ENCODE measurements around the gene ZNF547. TPM values are rescaled to one million over a fixed set of nuclear protein-coding genes. Genes with fewer than 3 reads are reported as not detected.
A peak's percentile ranks its signal among the peaks of the same experiment; 100 is the strongest.

ZNF547 gene
- polyA plus RNA-seq, 2 of the 4 experiments (the other 2 are of a cell fraction), result 2.0 to 2.9 TPM

GRCh38 chr19:57362997-57363687, at the start of gene ZNF547, which contains the start of gene TRAPPC2B (continued):
- TF ChIP-seq, protein P1, sequence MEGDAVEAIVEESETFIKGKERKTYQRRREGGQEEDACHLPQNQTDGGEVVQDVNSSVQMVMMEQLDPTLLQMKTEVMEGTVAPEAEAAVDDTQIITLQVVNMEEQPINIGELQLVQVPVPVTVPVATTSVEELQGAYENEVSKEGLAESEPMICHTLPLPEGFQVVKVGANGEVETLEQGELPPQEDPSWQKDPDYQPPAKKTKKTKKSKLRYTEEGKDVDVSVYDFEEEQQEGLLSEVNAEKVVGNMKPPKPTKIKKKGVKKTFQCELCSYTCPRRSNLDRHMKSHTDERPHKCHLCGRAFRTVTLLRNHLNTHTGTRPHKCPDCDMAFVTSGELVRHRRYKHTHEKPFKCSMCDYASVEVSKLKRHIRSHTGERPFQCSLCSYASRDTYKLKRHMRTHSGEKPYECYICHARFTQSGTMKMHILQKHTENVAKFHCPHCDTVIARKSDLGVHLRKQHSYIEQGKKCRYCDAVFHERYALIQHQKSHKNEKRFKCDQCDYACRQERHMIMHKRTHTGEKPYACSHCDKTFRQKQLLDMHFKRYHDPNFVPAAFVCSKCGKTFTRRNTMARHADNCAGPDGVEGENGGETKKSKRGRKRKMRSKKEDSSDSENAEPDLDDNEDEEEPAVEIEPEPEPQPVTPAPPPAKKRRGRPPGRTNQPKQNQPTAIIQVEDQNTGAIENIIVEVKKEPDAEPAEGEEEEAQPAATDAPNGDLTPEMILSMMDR (IDR thresholded peaks at IDR 0.05), result no peak
- TF ChIP-seq FOSL2 (IDR thresholded peaks at IDR 0.05), result no peak
- peak; percentile 87; the same call in 1 of the 2 replicates for TF ChIP-seq FOSL2 (CRISPR knock-in tag; IDR thresholded peaks at IDR 0.05)
- TF ChIP-seq POLR2AphosphoS2 (conservative IDR thresholded peaks at IDR 0.05; ENCODE audit: low read length), result no peak
- TF ChIP-seq KDM5A (IDR thresholded peaks at IDR 0.05), result no peak
- no peak for TF ChIP-seq MYC (IDR thresholded peaks at IDR 0.05; ENCODE audit: borderline replicate concordance, low read length)
- TF ChIP-seq HMGXB4 (CRISPR knock-in tag; IDR thresholded peaks at IDR 0.05; ENCODE audit: borderline replicate concordance), result no peak

DNA sequence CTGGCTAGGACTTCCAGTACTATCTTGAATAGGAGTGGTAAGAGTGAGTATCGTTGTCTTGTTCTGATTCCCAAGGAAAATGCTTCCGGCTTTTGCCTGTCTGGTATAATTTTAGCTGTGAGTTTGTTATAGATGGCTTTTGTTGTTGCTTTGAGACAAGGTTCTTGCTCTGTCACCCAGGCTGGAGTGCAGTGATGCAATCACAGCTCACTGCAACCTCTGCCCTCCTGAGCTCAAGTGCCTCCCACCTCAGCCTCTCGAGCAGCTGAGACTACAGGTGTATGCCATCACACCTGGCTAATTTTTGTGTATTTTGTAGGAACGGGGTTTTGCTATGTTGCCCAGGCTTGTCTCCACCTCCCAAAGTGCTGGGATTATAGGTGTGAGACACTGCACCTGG, 49.2 kb upstream of the ZNF547 start:
- ChIA-PET POLR2A (no interaction called here), CTCF (no interaction called here)
- Histone ChIP-seq H3K4me3 (no peak overlapping the region), H3K4me1 (no peaks in the 10 kb centered on the region), H3K9me3 (peaks cover 90% of the 10 kb centered on the region), H3K27ac (no peak overlapping the region), H3K4me2 (no peak overlapping the region)
- DNase-seq (ENCODE audit: low read depth in 1 of 2, low spot score in 1 of 2), result no peak
- FAIRE-seq, result no peak
- WGBS (ENCODE audit: missing lambda C conversion rate), result 18% methylated on average over 4 of the region's 4 CpGs
- no peak for ATAC-seq
- no peak for TF ChIP-seq HOXA7 (CRISPR knock-in tag; IDR thresholded peaks at IDR 0.05)

DNA sequence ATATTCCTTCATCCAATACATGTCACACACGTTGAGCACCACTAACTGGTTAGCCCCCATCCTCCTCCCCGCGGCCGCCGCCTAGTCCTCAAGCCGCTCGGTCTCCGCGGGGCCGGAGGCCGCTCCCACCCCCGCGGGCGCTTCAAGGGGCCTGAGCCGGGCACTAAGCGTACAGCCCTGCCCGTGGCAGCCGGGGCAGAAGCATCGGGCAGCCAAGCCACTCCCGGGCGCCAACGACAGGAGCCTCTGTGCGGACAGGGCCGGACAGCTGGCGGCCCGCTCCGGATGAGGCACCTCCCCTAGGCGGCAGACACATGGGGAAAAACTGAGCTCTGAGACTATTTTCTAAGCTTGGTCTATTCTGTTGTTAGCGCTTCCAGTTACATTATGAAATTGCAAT, 45.8 kb upstream of the ZNF547 start:
- Histone ChIP-seq H3K4me3 (no peak overlapping the region), H3K4me2 (no peak overlapping the region), H3K27ac (no peak overlapping the region), H3K4me1 (no peaks in the 10 kb centered on the region), H3K9me3 (peaks cover 87% of the 10 kb centered on the region)
- no peak for ATAC-seq
- WGBS (ENCODE audit: missing lambda C conversion rate), result 57% methylated on average over 29 of the region's 29 CpGs
- DNase-seq (ENCODE audit: low read depth in 1 of 2, low spot score in 1 of 2), result no peak
- ChIA-PET POLR2A (no interaction called here), CTCF (interaction anchor here (0.7 kb wide), 1 partner anchor 110 kb away, joined by 3 read pairs; no protein-coding TSS in a partner anchor)
- FAIRE-seq, result no peak
- no peak for TF ChIP-seq RCOR1 (IDR thresholded peaks at IDR 0.05; ENCODE audit: low read depth, low read length)
- TF ChIP-seq ESRRA (IDR thresholded peaks at IDR 0.05; ENCODE audit: borderline replicate concordance, low read length), result no peak
- no peak for TF ChIP-seq SMC3 (IDR thresholded peaks at IDR 0.05)
- no peak for TF ChIP-seq HOXA7 (CRISPR knock-in tag; IDR thresholded peaks at IDR 0.05)
- no peak for TF ChIP-seq POLR2A (IDR thresholded peaks at IDR 0.05; ENCODE audit: low read length)
- TF ChIP-seq RNF2 (IDR thresholded peaks at IDR 0.05; ENCODE audit: borderline replicate concordance, low read depth), result no peak
- no peak for TF ChIP-seq HOXB13 (CRISPR knock-in tag; IDR thresholded peaks at IDR 0.05; ENCODE audit: low read depth)
- no peak for TF ChIP-seq EHMT2 (IDR thresholded peaks at IDR 0.05; ENCODE audit: low read depth)
- no peak for TF ChIP-seq ELK1 (IDR thresholded peaks at IDR 0.05; ENCODE audit: low read depth, low read length)
- no peak for TF ChIP-seq HMGXB4 (CRISPR knock-in tag; IDR thresholded peaks at IDR 0.05; ENCODE audit: borderline replicate concordance)
- TF ChIP-seq USF2 (IDR thresholded peaks at IDR 0.05), result no peak
- no peak for TF ChIP-seq PBX3 (IDR thresholded peaks at IDR 0.05)
- no peak for TF ChIP-seq JUN (IDR thresholded peaks at IDR 0.05)
- no peak for TF ChIP-seq E2F6 (IDR thresholded peaks at IDR 0.05; ENCODE audit: borderline replicate concordance, low read depth)
- TF ChIP-seq EHF (CRISPR knock-in tag; IDR thresholded peaks at IDR 0.05), result no peak
- no peak for TF ChIP-seq ZNF302 (CRISPR knock-in tag; IDR thresholded peaks at IDR 0.05)

All from A549 (cell line).